ENCODE data around the gene CYP4X1. TPM values are rescaled to one million over a fixed set of nuclear protein-coding genes. Genes with fewer than 3 reads are reported as not detected.

The CYP4X1 gene
- total and polyA plus RNA-seq, 2 donors (not counting 1 experiment from before 2014, with no cell fraction given): 0.02 TPM; not detected in 1

- TF ChIP-seq EZH2 (IDR thresholded peaks at IDR 0.05; ENCODE audit: low read length, missing control alignments): no peak
- TF ChIP-seq CTCF (conservative IDR thresholded peaks at IDR 0.05 in 1 of 2, IDR thresholded peaks at IDR 0.05 in 1 of 2; ENCODE audit: low read depth in 1 of 2, low read length in 2 of 2): no peak
- DNase-seq (ENCODE audit: low read depth in 2 of 2): no peak
Measured at GRCh38 chr1:47030170-47030805, 6.8 kb downstream of the CYP4X1 start.

GRCh38 chr1:47031059-47031458 is 7.6 kb downstream of the CYP4X1 start:
- H3K9me3 ChIP-seq (ENCODE audit: control insufficient read depth, insufficient read depth, low read depth, low read length): no peaks in the 10 kb centered on the region
- TF ChIP-seq CTCF (conservative IDR thresholded peaks at IDR 0.05 in 1 of 2, IDR thresholded peaks at IDR 0.05 in 1 of 2; ENCODE audit: low read depth in 1 of 2, low read length in 2 of 2) (no peak), EZH2 (IDR thresholded peaks at IDR 0.05; ENCODE audit: low read length, missing control alignments) (no peak)
- H3K4me3 ChIP-seq (replicated peaks in 1 of 4; ENCODE audit: control extremely low read depth in 1 of 4, insufficient read depth in 1 of 4, low read depth in 3 of 4, low read length in 4 of 4): no peak overlapping the region
- no peaks in the 10 kb centered on the region for H3K79me2 ChIP-seq (ENCODE audit: control insufficient read depth, insufficient read depth, low read length)
- H3K27ac ChIP-seq (ENCODE audit: insufficient read depth, low read length): no peak overlapping the region
- H3K4me2 ChIP-seq (ENCODE audit: extremely low read depth, insufficient read depth, low read length): no peak overlapping the region
- DNase-seq (ENCODE audit: low read depth in 2 of 2): peak; percentile 0 to 21
- no peaks in the 10 kb centered on the region for H3K27me3 ChIP-seq (ENCODE audit: control insufficient read depth, insufficient read depth, low read length)
- no peaks in the 10 kb centered on the region for H4K20me1 ChIP-seq (ENCODE audit: control insufficient read depth, extremely low read depth, insufficient read depth, low read length)
- no peaks in the 10 kb centered on the region for H3K36me3 ChIP-seq (ENCODE audit: control insufficient read depth, insufficient read depth, low read length)
- H2AFZ ChIP-seq (ENCODE audit: low read length): no peak overlapping the region
- H3K4me1 ChIP-seq (ENCODE audit: control insufficient read depth, extremely low read depth, insufficient read depth, low read length): no peaks in the 10 kb centered on the region
- no peak overlapping the region for H3K9ac ChIP-seq (ENCODE audit: insufficient read depth, low read length)

More at GRCh38 chr1:47030170-47030805, 6.8 kb downstream of the CYP4X1 start:
- Histone ChIP-seq H3K27me3 (ENCODE audit: control insufficient read depth, insufficient read depth, low read length) (no peaks in the 10 kb centered on the region), H2AFZ (ENCODE audit: low read length) (no peak overlapping the region), H3K9me3 (ENCODE audit: control insufficient read depth, insufficient read depth, low read depth, low read length) (no peaks in the 10 kb centered on the region), H3K4me2 (ENCODE audit: extremely low read depth, insufficient read depth, low read length) (no peak overlapping the region), H3K79me2 (ENCODE audit: control insufficient read depth, insufficient read depth, low read length) (no peaks in the 10 kb centered on the region), H4K20me1 (ENCODE audit: control insufficient read depth, extremely low read depth, insufficient read depth, low read length) (no peaks in the 10 kb centered on the region), H3K4me1 (ENCODE audit: control insufficient read depth, extremely low read depth, insufficient read depth, low read length) (no peaks in the 10 kb centered on the region), H3K4me3 (replicated peaks in 1 of 4; ENCODE audit: control extremely low read depth in 1 of 4, insufficient read depth in 1 of 4, low read depth in 3 of 4, low read length in 4 of 4) (no peak overlapping the region), H3K9ac (ENCODE audit: insufficient read depth, low read length) (no peak overlapping the region), H3K27ac (ENCODE audit: insufficient read depth, low read length) (no peak overlapping the region), H3K36me3 (ENCODE audit: control insufficient read depth, insufficient read depth, low read length) (no peaks in the 10 kb centered on the region)

GRCh38 chr1:47031585-47031984 is 8.1 kb downstream of the CYP4X1 start:
- Histone ChIP-seq H2AFZ (ENCODE audit: low read length) (no peak overlapping the region), H3K9ac (ENCODE audit: insufficient read depth, low read length) (no peak overlapping the region), H3K36me3 (ENCODE audit: control insufficient read depth, insufficient read depth, low read length) (no peaks in the 10 kb centered on the region), H4K20me1 (ENCODE audit: control insufficient read depth, extremely low read depth, insufficient read depth, low read length) (no peaks in the 10 kb centered on the region), H3K4me3 (replicated peaks in 1 of 4; ENCODE audit: control extremely low read depth in 1 of 4, insufficient read depth in 1 of 4, low read depth in 3 of 4, low read length in 4 of 4) (no peak overlapping the region), H3K4me2 (ENCODE audit: extremely low read depth, insufficient read depth, low read length) (no peak overlapping the region), H3K27ac (ENCODE audit: insufficient read depth, low read length) (no peak overlapping the region), H3K27me3 (ENCODE audit: control insufficient read depth, insufficient read depth, low read length) (no peaks in the 10 kb centered on the region), H3K4me1 (ENCODE audit: control insufficient read depth, extremely low read depth, insufficient read depth, low read length) (no peaks in the 10 kb centered on the region), H3K79me2 (ENCODE audit: control insufficient read depth, insufficient read depth, low read length) (no peaks in the 10 kb centered on the region), H3K9me3 (ENCODE audit: control insufficient read depth, insufficient read depth, low read depth, low read length) (no peaks in the 10 kb centered on the region)
- no peak for DNase-seq (ENCODE audit: low read depth in 2 of 2)
- TF ChIP-seq EZH2 (IDR thresholded peaks at IDR 0.05; ENCODE audit: low read length, missing control alignments) (no peak), CTCF (conservative IDR thresholded peaks at IDR 0.05 in 1 of 2, IDR thresholded peaks at IDR 0.05 in 1 of 2; ENCODE audit: low read depth in 1 of 2, low read length in 2 of 2) (no peak)
